Activated CD8-positive, alpha-beta memory T cell treated with anti-CD3 and anti-CD28 coated beads, Interleukin-2, amount 50 U/mL, for 1 hour (primary cell): ENCODE data around the gene LDAH.
"Not testable (repeated sequence)": the region's sequence is repeated elsewhere in the genome, so short reads cannot be mapped to it uniquely, and the experiment has no call there.

Source experiments
- DNase-seq: peaks from one replicate; pipeline ENCODE4 v3.0.0-alpha.2; 2020; ENCODE audit errors: extremely low read depth

Gene LDAH

DNA sequence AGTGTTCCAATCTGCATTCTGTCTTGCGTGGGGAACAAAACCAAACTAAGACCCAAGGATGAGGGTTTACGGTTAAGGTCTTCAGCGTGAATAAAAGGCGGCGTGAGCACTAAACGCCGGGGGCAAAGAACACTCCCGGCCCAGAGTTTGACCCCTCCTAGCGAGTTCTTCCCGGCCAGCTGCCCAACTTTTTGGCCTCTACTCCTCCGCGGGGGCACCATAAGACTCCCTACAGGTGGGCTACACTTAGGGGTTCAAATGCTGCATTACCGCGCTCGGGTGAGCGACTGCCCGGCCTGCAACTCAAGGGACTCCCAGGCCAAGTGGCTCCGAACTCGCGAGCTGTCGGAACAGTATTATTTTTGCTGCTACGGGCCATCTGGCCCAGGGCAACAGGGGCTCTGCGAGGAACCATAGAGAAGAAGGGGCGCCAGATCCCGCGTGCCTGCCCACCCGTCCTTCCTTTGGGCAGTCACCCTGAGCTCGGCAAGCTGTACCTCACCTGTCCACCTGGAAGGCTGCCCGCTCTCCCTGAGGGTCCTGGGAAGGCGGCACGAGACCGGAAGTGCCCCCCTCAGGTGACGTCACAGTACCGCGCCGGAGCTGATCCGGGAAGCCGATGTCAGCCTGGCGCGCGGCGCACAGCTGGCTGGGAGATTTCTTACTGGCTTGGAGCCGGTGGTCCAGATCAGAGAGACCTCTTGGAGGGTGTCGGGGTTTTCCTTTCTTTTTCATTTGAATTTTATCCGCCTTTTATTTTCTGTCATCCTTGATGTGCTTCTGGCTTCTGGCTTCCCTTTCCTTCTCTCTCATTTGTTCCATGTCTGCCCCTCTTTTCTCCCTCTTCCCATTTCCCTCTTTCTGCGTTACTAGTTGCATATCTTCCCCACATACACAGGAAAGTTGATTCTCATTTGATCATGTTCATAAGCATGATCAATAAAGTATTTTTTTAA, at the start of gene LDAH:
TSS of gene LDAH (minus strand) at position 567 of the 956 bp plus-strand sequence. CDS start 21,638 bp downstream, outside the sequence.
- DNase-seq, result peak; percentile 58

- DNase-seq, result no peak
Observed at GRCh38 chr2:20868377-20868776, 45.5 kb upstream of the LDAH start.

- no peak for DNase-seq
Observed at GRCh38 chr2:20862850-20863249, 39.9 kb upstream of the LDAH start.

DNA sequence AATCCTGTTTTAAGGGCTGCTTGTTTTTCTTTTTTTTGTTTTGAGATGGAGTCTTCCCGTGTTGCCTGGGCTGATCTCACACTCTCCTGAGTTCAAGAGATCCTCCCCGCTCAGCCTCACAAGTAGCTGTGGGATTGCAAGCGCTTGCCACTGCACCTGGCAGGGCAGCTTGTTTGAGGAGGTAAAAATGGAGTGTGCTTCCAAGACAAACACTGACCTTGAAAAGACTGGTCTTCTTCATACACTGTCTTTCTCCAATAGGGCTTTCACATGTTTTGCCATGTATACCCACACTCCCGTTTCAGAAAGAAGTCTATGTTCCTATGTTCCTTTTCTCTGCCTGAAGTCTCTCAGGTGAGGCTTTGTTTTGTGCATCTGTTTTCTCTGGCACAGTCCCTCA, 32.6 kb upstream of the LDAH start:
- DNase-seq, result no peak

DNA sequence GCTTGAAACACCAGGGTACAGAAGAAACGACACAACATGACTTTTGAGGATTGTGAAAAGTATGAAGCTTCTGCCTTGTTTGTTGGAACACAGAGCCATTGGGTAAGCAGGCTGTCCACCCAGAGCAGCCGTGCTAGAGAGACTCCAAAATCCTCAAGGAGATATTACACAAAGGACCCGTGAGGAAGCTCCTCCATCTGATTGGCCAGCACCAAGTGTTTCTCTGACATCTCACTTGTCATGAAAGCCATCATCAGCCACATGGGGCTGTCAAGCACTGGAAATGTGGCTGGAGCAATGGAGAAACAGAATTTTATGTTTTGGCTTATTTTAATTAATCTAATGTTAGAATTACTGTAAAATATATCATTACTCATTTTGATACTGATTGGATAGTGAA, 29.8 kb upstream of the LDAH start:
- no peak for DNase-seq

GRCh38 chr2:20852139-20852538, 29.2 kb upstream of the LDAH start:
- no peak for DNase-seq

- DNase-seq, result no peak
Observed at GRCh38 chr2:20844246-20844645, 21.3 kb upstream of the LDAH start.

- no peak for DNase-seq
Observed at GRCh38 chr2:20839052-20839451, 16.2 kb upstream of the LDAH start.

DNA sequence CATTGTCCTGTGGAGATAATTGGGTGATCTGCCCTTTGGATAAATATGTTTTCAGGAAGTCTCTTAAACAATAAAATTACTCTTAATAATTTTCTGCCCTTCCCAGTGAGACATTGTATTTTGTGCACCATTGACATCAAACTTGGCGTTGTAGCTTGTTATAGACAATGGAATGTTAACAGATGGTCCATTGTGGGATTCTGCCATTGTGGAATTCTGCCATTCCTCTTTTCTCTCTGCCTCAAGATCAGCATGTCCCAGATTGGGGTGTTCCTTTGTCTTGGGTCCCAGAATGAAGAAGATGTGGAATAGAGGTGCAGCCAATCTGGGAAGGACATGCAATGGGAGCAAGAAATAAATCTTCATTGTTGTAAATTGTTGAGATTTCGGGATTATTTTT, 15.1 kb upstream of the LDAH start:
- DNase-seq, result no peak

GRCh38 chr2:20836521-20836920, 13.6 kb upstream of the LDAH start:
- DNase-seq, result no peak

DNA sequence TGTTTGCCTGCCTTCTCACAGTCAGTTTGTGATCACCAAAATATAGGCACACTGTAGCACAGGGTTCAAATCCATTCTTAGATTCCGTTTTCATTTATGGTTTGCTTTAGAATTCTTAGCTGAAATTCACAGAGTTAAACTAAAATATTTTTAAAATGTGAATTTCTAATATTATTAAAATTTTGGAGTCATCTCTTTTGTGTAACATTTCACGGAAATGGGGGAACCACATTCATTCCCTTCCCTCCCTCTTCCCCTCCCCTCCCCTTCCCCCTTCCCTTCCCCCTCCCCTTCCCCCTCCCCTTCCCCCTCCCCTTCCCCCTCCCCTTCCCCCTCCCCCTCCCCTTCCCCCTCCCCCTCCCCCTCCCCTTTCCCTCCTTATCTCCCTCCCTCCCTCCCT, 11.4 kb upstream of the LDAH start:
- no peak for DNase-seq

DNA sequence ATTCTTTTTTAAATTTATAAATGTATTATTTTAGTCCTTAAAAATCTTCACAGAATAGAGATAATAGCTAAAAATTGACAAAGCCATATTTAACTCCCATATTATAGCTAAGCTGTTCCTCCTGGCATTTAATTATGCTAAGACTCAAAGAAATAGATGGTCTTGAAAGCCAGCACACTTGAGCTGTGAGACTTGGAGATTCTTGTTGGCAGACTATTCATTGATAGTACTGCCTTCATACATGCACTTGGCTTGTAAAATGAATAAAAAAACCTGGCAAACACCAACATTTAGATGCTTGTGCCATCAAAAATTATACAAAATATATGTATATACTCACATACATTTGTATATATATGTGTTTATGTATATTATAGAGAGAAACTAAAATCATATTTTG, 9.7 kb upstream of the LDAH start:
- no peak for DNase-seq

DNA sequence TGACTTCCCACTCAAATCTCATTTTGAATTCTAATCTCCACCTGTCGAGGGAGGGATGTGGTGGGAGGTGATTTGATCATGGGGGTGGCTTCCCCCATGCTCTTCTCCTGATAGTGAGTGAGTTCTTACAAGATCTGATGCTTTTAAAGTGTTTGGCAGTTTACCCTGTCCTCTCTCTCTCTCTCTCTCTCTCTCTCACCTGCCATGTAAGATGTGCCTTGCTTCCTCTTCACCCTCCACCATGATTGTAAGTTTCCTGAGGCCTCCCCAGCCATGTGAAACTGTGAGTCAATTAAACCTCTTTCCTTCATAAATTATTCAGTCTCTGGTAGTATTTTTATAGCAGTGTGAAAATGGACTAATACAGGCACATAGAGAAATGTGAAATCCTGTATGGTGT, 7.0 kb upstream of the LDAH start:
- no peak for DNase-seq

- DNase-seq, result no peak
Observed at GRCh38 chr2:20823917-20824316, 1.0 kb upstream of the LDAH start.

DNA sequence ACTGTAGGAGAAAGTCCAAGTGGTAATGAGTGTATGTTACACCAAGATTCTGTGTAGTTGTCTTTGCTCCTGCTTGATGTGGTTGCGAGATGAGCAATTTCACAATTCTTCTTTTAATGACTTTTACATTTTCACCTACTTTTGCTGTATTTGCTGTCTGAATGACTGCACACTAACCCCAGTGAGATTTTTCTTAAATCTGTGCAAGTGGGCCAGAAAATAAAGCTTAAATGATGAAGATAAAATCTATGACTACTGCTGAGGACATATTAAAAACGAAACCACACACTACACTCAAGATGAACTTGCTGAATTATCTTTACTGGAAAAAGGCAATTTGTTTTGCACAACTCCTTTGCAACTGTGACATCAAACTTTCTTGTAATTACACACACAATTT, 4.1 kb downstream of the LDAH start:
- DNase-seq, result no peak

- no peak for DNase-seq
Observed at GRCh38 chr2:20815216-20815615, 7.7 kb downstream of the LDAH start.

GRCh38 chr2:20812779-20813178, 10.1 kb downstream of the LDAH start:
- no peak for DNase-seq

- DNase-seq, result no peak
Observed at GRCh38 chr2:20806286-20806685, 16.6 kb downstream of the LDAH start.

GRCh38 chr2:20803974-20804373, 18.9 kb downstream of the LDAH start:
- DNase-seq, result no peak

DNA sequence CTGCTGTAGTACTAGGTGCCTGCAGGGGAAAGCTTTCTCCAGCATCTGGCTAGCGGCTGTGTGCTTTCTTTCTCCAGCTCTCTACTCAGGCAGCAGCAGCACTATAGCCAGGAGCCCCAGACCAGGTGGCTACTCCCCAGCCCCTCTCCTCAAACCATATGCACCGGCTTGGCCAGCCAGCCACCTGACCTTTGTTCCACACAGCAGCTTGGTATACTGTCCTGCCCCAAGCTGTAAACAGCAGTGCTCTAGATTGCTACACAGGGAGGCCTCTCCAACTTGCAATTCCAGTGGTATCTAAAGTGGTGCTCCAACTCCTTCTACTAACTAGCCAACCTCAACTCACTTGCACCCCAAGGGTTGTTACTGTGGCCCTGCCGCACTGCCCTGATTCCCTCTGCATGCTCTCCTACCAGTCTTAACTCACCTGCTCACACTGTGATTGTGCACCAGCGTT, 19.6 kb downstream of the LDAH start:
- DNase-seq, result no peak

DNA sequence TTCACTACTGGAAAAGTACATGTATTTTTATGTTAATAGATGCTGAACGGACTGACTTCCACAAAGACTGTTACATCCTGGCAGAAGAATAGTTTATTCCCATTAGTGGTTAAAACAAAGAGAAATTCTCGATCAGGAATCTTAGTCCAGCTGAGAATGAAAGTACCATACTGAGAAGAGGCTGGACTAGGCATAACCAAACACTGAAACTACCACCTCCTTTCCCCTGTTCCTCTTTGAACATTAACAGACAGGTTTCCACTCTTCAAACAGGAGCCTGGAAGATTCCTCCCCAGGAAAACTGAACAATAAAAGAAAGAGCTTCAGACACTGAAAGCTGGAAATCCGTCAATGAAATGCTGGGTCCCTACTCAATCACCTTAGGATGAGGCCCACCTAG, 25.8 kb downstream of the LDAH start:
- no peak for DNase-seq

- no peak for DNase-seq
Observed at GRCh38 chr2:20796374-20796791, 26.5 kb downstream of the LDAH start.

GRCh38 chr2:20793944-20794343, 29.0 kb downstream of the LDAH start:
- DNase-seq, result not testable (repeated sequence)
